GM12878 (cell line): ENCODE results near the gene CBLN3. TPM values are rescaled to one million over a fixed set of nuclear protein-coding genes. Genes with fewer than 3 reads are reported as not detected.
A peak's percentile ranks its signal among the peaks of the same experiment; 100 is the strongest.

Source experiments
- ATAC-seq: fragments of 200-7000 bp; cut with Tn5 transposase; 3 replicates; pipeline ENCODE4 v1.9.1; 2020; ENCODE audit warnings: mild to moderate bottlenecking, moderate library complexity
- BruUV-seq: library from RNA; stranded (reverse); fragments of 400-500 nt; replicated peaks from 2 replicates; lab custom pipeline; 2021; lab: Mats Ljungman, UMichigan
- CTCF ChIA-PET: fragments of 300-600 bp; sonication (Branson Sonifier 250); formaldehyde crosslinking; extraction: SDS; loops from one replicate; lab custom pipeline; 2021; ENCODE audit warnings: inconsistent platforms; lab: Yijun Ruan, JAX
- POLR2A ChIA-PET: fragments of 350-600 bp; formaldehyde crosslinking; extraction: SDS; loops from one replicate; lab custom pipeline; 2021; ENCODE audit warnings: inconsistent platforms; lab: Charles Lee
- RAD21 ChIA-PET: fragments of 300-600 bp; sonication (Branson Sonifier 250); formaldehyde crosslinking; loops from one replicate; lab custom pipeline; 2023; ENCODE audit warnings: antibody characterized with exemption; ENCODE audit not compliant: unreplicated experiment; lab: Charles Lee
- SMC1A ChIA-PET: fragments of 300-600 bp; sonication (Branson Sonifier 250); formaldehyde crosslinking; loops from one replicate; lab custom pipeline; 2023; ENCODE audit not compliant: unreplicated experiment, uncharacterized antibody; lab: Charles Lee
- DNase-seq: peaks from one replicate; pipeline ENCODE4 v3.0.0-alpha.2; 2011; ENCODE audit warnings: low read depth, low spot score
- FAIRE-seq: peaks from 3 replicates; lab custom pipeline; 2011; peaks lifted over from hg19 to GRCh38; lab: Jason Lieb, UNC
- H2AFZ ChIP-seq: 2 replicates; pipeline ENCODE4 v1.6.0; 2011; ENCODE audit warnings: low read depth, low read length, control low read depth; ENCODE audit not compliant: control insufficient read depth
- H3K27ac ChIP-seq: 2 replicates; pipeline ENCODE4 v1.5.1; 2011; ENCODE audit warnings: control low read depth; ENCODE audit not compliant: control insufficient read depth, insufficient read depth
- H3K27me3 ChIP-seq, 2 experiments: replicated peaks in 1 of 2; 2 replicates each; pipeline versions ENCODE4 v1.6.0 to v1.6.1; 2011; ENCODE audit warnings: low read length in 1 of 2; ENCODE audit not compliant: control insufficient read depth in 2 of 2, insufficient read depth in 2 of 2
- H3K36me3 ChIP-seq, 2 experiments: 2 replicates each; pipeline ENCODE4 v1.5.1; 2011; ENCODE audit warnings: low read length in 1 of 2; ENCODE audit not compliant: control insufficient read depth in 2 of 2, insufficient read depth in 2 of 2
- H3K4me1 ChIP-seq: 2 replicates; pipeline ENCODE4 v1.6.1; 2011; ENCODE audit warnings: mild to moderate bottlenecking, low read length, moderate library complexity, mixed read lengths; ENCODE audit not compliant: control insufficient read depth, insufficient read depth
- H3K4me2 ChIP-seq: 2 replicates; pipeline ENCODE4 v1.6.0; 2011; ENCODE audit warnings: control low read depth; ENCODE audit not compliant: control insufficient read depth, insufficient read depth
- H3K4me3 ChIP-seq: fragments of 200-600 bp; sonication (generic); 2 replicates; pipeline ENCODE4 v1.5.1; 2016
- H3K79me2 ChIP-seq: 2 replicates; pipeline ENCODE4 v1.6.0; 2011; ENCODE audit warnings: low read length; ENCODE audit not compliant: control insufficient read depth, insufficient read depth
- H3K9ac ChIP-seq: 2 replicates; pipeline ENCODE4 v1.8.0; 2011; ENCODE audit warnings: low read length, control low read depth, mixed read lengths; ENCODE audit not compliant: control insufficient read depth, insufficient read depth
- H3K9me3 ChIP-seq: replicated peaks from 3 replicates; pipeline ENCODE4 v1.5.1; 2011; ENCODE audit warnings: mild to moderate bottlenecking, low read length; ENCODE audit not compliant: control insufficient read depth, insufficient read depth
- H4K20me1 ChIP-seq: 2 replicates; pipeline ENCODE4 v1.6.0; 2011; ENCODE audit not compliant: control insufficient read depth, insufficient read depth
- EED ChIP-seq: sonication (generic); IDR thresholded peaks from 2 replicates; pipeline ENCODE4 v1.6.1; 2016; ENCODE audit warnings: antibody characterized with exemption, low read depth
- NFYB ChIP-seq: IDR thresholded peaks from 2 replicates; pipeline ENCODE4 v1.6.1; 2011; ENCODE audit warnings: low read depth, mild to moderate bottlenecking, low read length, improper control_type of control experiment, moderate library complexity; ENCODE audit not compliant: insufficient read depth
- RAD51 ChIP-seq: fragments of 450-650 bp; IDR thresholded peaks from 2 replicates; pipeline ENCODE4 v1.6.1; 2016; ENCODE audit warnings: moderate library complexity, mild to moderate bottlenecking, inconsistent platforms
- SUZ12 ChIP-seq: fragments of 200-600 bp; sonication (generic); IDR thresholded peaks from one replicate; pipeline ENCODE4 v1.6.1; 2018; ENCODE audit warnings: antibody characterized with exemption, mild to moderate bottlenecking; ENCODE audit not compliant: unreplicated experiment
- WGBS: methylation state at CpG from one replicate; pipeline ENCODE4 v1.1.6; 2016; ENCODE audit warnings: low lambda C conversion rate; ENCODE audit not compliant: insufficient replicate concordance, insufficient coverage; ENCODE audit errors: missing lambda C conversion rate; 5-methylcytosine and 5-hydroxymethylcytosine counted together
- in situ Hi-C: fragments of 300-500 bp; cut with MboI; formaldehyde crosslinking; loops from 9 replicates; pipeline ENCODE4 v1.14.3; 2018; ENCODE audit warnings: mixed read lengths
- intact Hi-C: fragments of 100-400 bp; cut with micrococcal nuclease; formaldehyde crosslinking; loops from one replicate; pipeline ENCODE4 v1.14.2; 2022; ENCODE audit not compliant: unreplicated experiment
- polyA plus RNA-seq, 11 experiments: library from polyadenylated mRNA; depleted of rRNA in 4 of 11; unstranded in 6 of 11; stranded (reverse) in 5 of 11; fragments of >200 nt; fragmentation: Nextera tagmentation in 4 of 11; fragmentation: Illumina TruSeq in 1 of 11; extraction: Ambion mirVana in 4 of 11; extraction: Trizol in 1 of 11; gene quantifications; 1 replicate in 1 of 11; 2 replicates in 10 of 11; pipeline versions ENCODE4 v1.2.1 to v1.2.3, GENCODE V29; 2011 to 2016; ENCODE audit warnings: inconsistent platforms in 2 of 11, missing spikeins in 2 of 11, low read depth in 1 of 11
- total RNA-seq, 4 experiments: library from RNA; depleted of rRNA in 3 of 4; stranded (reverse); fragments of >200 nt in 3 of 4; fragmentation: Illumina TruSeq in 1 of 4; extraction: Trizol in 1 of 4; gene quantifications; 2 replicates each; pipeline versions ENCODE4 v1.2.1 to v1.2.3, GENCODE V29; 2013 to 2021
- TF ChIP-seq, protein P1 (sequence below): fragments of 150-350 bp; IDR thresholded peaks from 2 replicates; pipeline ENCODE4 v1.6.1; 2016; ENCODE audit warnings: low read depth, low read length
- TF ChIP-seq, protein P2 (sequence below): fragments of 450-650 bp; IDR thresholded peaks from 2 replicates; pipeline ENCODE4 v1.6.1; 2018; ENCODE audit warnings: borderline replicate concordance, mild to moderate bottlenecking; ENCODE audit not compliant: partially characterized antibody
- TF ChIP-seq, protein P3 (sequence below): fragments of 450-650 bp; formaldehyde crosslinking; IDR thresholded peaks from 2 replicates; pipeline ENCODE4 v1.5.0; 2022; ENCODE audit warnings: mild to moderate bottlenecking, missing genetic modification characterization

The CBLN3 gene
- total and polyA plus RNA-seq, 10 of the 15 experiments (the other 5 are each of a cell fraction or from before 2014, with no cell fraction given): 0.16 to 4.9 (median 1.3) TPM

DNA sequence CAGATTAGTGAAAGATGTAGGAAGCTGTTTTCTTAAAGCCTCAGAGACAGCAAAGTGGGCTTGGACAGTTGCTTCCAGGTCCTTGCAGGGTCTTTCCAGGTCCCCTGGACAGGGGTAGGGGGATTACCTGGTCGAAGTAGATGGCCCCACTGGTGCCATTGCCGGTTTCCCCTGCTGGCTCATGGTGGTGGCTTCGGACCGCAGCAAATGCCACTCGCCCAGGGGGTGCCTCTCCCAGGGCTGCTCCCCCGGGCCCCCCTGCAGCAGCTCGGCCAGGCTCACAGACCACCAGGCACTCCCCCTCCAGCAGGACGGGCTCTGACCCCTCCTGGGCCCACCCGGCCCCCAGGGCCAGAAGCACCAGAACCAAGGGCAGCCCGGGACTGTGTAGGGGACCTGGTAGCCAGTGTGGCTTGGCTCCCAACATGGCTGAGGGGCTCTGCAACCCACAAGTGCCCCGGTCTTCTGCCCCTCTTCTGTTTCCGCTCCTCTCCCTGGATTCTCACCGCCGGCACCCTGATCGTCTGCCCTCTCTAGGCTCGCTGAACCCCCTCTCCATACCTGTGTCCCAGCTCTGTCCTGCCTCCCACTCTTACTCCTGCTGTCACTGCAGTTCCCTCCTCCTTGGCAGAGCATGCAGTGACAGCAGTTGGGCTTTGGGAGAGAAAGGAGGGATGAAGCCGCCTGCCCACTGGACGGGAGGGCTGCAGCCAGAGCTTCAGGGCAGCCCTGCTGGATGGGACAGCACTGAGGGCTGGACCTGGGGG is 657 bp downstream of the CBLN3 start:
- no peaks in the 10 kb centered on the region for H3K9me3 ChIP-seq
- H3K79me2 ChIP-seq: peaks cover 25% of the 10 kb centered on the region
- DNase-seq (no peak), ATAC-seq (no peak), FAIRE-seq (no peak)
- 94% methylated on average over 17 of the region's 18 CpGs for WGBS
- ChIA-PET CTCF (interaction anchor here (5.3 to 10.8 kb wide), 2 partner anchors 63 to 94 kb away, joined by 163 to 452 read pairs; partner anchors contain the start of genes ADCY4 and RIPK3), RAD21 (interaction anchor here (0.8 to 1.6 kb wide), 3 partner anchors 50 to 96 kb away, joined by 4 to 5 read pairs (median 5); no protein-coding TSS in a partner anchor), SMC1A (interaction anchor here (2.4 to 4.2 kb wide), 3 partner anchors 12 to 63 kb away, joined by 7 to 79 read pairs (median 17); partner anchors contain the start of gene SDR39U1), POLR2A (interaction anchor here (3.4 kb wide), 1 partner anchor 13 kb away, joined by 38 read pairs; the partner anchor contains the start of gene SDR39U1)
- H3K4me1 ChIP-seq: peaks cover 8% of the 10 kb centered on the region
- peak overlapping the region; percentile 92; the same call in 1 of the 2 replicates for H3K27ac ChIP-seq
- no peaks in the 10 kb centered on the region for H3K27me3 ChIP-seq
- H3K36me3 ChIP-seq: peaks cover 4 to 9% of the 10 kb centered on the region in 2 experiments
- H3K9ac ChIP-seq: peak overlapping the region; percentile 80
- no TSS peak for BruUV-seq
- H2AFZ ChIP-seq: no peak overlapping the region
- H4K20me1 ChIP-seq: no peaks in the 10 kb centered on the region
- H3K4me3 ChIP-seq: peak overlapping the region; percentile 93
- intact Hi-C loops: no loop called here
- H3K4me2 ChIP-seq: peak overlapping the region; percentile 88
- in situ Hi-C loops: no loop called here
- TF ChIP-seq EED (no peak), NFYB (no peak), SUZ12 (no peak), RAD51 (no peak)
- TF ChIP-seq, protein P1, sequence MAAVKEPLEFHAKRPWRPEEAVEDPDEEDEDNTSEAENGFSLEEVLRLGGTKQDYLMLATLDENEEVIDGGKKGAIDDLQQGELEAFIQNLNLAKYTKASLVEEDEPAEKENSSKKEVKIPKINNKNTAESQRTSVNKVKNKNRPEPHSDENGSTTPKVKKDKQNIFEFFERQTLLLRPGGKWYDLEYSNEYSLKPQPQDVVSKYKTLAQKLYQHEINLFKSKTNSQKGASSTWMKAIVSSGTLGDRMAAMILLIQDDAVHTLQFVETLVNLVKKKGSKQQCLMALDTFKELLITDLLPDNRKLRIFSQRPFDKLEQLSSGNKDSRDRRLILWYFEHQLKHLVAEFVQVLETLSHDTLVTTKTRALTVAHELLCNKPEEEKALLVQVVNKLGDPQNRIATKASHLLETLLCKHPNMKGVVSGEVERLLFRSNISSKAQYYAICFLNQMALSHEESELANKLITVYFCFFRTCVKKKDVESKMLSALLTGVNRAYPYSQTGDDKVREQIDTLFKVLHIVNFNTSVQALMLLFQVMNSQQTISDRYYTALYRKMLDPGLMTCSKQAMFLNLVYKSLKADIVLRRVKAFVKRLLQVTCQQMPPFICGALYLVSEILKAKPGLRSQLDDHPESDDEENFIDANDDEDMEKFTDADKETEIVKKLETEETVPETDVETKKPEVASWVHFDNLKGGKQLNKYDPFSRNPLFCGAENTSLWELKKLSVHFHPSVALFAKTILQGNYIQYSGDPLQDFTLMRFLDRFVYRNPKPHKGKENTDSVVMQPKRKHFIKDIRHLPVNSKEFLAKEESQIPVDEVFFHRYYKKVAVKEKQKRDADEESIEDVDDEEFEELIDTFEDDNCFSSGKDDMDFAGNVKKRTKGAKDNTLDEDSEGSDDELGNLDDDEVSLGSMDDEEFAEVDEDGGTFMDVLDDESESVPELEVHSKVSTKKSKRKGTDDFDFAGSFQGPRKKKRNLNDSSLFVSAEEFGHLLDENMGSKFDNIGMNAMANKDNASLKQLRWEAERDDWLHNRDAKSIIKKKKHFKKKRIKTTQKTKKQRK: no peak
- TF ChIP-seq, protein P2, sequence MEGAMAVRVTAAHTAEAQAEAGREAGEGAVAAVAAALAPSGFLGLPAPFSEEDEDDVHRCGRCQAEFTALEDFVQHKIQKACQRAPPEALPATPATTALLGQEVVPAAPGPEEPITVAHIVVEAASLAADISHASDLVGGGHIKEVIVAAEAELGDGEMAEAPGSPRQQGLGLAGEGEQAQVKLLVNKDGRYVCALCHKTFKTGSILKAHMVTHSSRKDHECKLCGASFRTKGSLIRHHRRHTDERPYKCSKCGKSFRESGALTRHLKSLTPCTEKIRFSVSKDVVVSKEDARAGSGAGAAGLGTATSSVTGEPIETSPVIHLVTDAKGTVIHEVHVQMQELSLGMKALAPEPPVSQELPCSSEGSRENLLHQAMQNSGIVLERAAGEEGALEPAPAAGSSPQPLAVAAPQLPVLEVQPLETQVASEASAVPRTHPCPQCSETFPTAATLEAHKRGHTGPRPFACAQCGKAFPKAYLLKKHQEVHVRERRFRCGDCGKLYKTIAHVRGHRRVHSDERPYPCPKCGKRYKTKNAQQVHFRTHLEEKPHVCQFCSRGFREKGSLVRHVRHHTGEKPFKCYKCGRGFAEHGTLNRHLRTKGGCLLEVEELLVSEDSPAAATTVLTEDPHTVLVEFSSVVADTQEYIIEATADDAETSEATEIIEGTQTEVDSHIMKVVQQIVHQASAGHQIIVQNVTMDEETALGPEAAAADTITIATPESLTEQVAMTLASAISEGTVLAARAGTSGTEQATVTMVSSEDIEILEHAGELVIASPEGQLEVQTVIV: no peak
- TF ChIP-seq, protein P3, sequence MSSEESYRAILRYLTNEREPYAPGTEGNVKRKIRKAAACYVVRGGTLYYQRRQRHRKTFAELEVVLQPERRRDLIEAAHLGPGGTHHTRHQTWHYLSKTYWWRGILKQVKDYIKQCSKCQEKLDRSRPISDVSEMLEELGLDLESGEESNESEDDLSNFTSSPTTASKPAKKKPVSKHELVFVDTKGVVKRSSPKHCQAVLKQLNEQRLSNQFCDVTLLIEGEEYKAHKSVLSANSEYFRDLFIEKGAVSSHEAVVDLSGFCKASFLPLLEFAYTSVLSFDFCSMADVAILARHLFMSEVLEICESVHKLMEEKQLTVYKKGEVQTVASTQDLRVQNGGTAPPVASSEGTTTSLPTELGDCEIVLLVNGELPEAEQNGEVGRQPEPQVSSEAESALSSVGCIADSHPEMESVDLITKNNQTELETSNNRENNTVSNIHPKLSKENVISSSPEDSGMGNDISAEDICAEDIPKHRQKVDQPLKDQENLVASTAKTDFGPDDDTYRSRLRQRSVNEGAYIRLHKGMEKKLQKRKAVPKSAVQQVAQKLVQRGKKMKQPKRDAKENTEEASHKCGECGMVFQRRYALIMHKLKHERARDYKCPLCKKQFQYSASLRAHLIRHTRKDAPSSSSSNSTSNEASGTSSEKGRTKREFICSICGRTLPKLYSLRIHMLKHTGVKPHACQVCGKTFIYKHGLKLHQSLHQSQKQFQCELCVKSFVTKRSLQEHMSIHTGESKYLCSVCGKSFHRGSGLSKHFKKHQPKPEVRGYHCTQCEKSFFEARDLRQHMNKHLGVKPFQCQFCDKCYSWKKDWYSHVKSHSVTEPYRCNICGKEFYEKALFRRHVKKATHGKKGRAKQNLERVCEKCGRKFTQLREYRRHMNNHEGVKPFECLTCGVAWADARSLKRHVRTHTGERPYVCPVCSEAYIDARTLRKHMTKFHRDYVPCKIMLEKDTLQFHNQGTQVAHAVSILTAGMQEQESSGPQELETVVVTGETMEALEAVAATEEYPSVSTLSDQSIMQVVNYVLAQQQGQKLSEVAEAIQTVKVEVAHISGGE (CRISPR knock-in tag): no peak
